ENCODE measurements around the gene ZFYVE16.

DNA sequence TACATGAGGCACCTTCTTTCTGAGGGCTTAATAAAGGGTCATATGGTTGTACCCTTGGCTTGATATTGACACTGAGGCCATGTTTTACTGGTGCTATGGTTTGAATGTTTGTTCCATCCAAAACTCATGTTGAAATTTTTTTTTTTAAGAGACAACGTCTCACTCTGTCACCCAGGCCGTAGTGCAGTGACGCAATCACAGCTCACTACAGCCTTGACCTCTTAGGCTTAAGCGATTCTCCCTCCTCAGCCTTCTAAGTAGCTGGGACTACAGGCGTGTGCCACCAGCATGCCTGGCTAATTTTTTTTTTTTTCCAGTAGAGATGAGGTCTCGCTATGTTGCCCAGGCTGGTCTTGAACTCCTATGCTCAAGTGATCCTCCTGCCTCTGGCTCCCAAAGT, 101.0 kb downstream of the ZFYVE16 start:
- TF ChIP-seq CTCF (conservative IDR thresholded peaks at IDR 0.05; ENCODE audit: low read depth, low read length): no peak
- no peak for TF ChIP-seq EZH2 (IDR thresholded peaks at IDR 0.05; ENCODE audit: borderline replicate concordance, low read depth, low read length, poor library complexity, severe bottlenecking)
